ENCODE measurements around the gene ZNF618. TPM values are rescaled to one million over a fixed set of nuclear protein-coding genes. Genes with fewer than 3 reads are reported as not detected.
A peak's percentile ranks its signal among the peaks of the same experiment; 100 is the strongest.

ZNF618 gene
- polyA plus RNA-seq, 1 of the 3 experiments (the other 2 are of a cell fraction), result 6.2 TPM

- peak; percentile 56 for DNase-seq
- peaks cover 6% of the 10 kb centered on the region for H3F3A ChIP-seq (replicated peaks; ENCODE audit: insufficient read depth)
- 0 out of 2 replicates have a peak, but pooled peaks have one; percentile 28 for TF ChIP-seq RCOR1 (IDR thresholded peaks at IDR 0.05; ENCODE audit: low read length)
- no peak for TF ChIP-seq RXRA (IDR thresholded peaks at IDR 0.05; ENCODE audit: borderline replicate concordance, low read depth)
- TF ChIP-seq EP300 (IDR thresholded peaks at IDR 0.05; ENCODE audit: borderline replicate concordance in 1 of 2, low read depth in 1 of 2, low read length in 1 of 2), result no peak
- no peak for TF ChIP-seq MEF2A (IDR thresholded peaks at IDR 0.05; ENCODE audit: borderline replicate concordance, low read depth)
- TF ChIP-seq NFIC (IDR thresholded peaks at IDR 0.05; ENCODE audit: borderline replicate concordance), result peak; percentile 41
- no peak for TF ChIP-seq RAD21 (IDR thresholded peaks at IDR 0.05; ENCODE audit: low read length)
- 0 out of 2 replicates have a peak, but pooled peaks have one; percentile 21 for TF ChIP-seq GATA2 (CRISPR knock-in tag; IDR thresholded peaks at IDR 0.05)
- H3K36me3 ChIP-seq (replicated peaks in 1 of 2; ENCODE audit: control insufficient read depth in 1 of 2, insufficient read depth in 2 of 2, low read length in 1 of 2), result peaks cover 0 to 1% of the 10 kb centered on the region in 2 experiments
- peaks cover 8% of the 10 kb centered on the region; the same call in 1 of the 2 replicates for H3K27me3 ChIP-seq (ENCODE audit: insufficient read depth)
- H3K4me1 ChIP-seq (ENCODE audit: control insufficient read depth in 1 of 2, insufficient read depth in 2 of 2, low read depth in 1 of 2, low read length in 1 of 2), result peaks cover 0 to 9% of the 10 kb centered on the region in 2 experiments; a peak in 1 of 4 replicates
- H3K79me2 ChIP-seq (ENCODE audit: insufficient read depth), result no peaks in the 10 kb centered on the region
- POLR2A ChIA-PET, result interaction anchor here (1.1 kb wide), 1 partner anchor 13 kb away, joined by 3 read pairs; no protein-coding TSS in a partner anchor
- no peak overlapping the region for H3K9ac ChIP-seq
- no peaks in the 10 kb centered on the region for H3K9me2 ChIP-seq
- no peak overlapping the region for H3K27ac ChIP-seq (ENCODE audit: low read depth in 2 of 2, low read length in 1 of 2)
- H3K9me3 ChIP-seq, result peaks cover 3% of the 10 kb centered on the region; the same call in 1 of the 2 replicates
- 27% methylated on average over 17 of the region's 18 CpGs for WGBS (ENCODE audit: low lambda C conversion rate)
- H2AFZ ChIP-seq (ENCODE audit: low read depth), result peak overlapping the region; percentile 79; the same call in 1 of the 2 replicates
- peak overlapping the region; percentile 35 to 46; a peak in 3 of 4 replicates for H3K4me3 ChIP-seq (ENCODE audit: low read depth in 2 of 2, low read length in 1 of 2)
- no peaks in the 10 kb centered on the region for H4K20me1 ChIP-seq (ENCODE audit: insufficient read depth)
- CTCF ChIA-PET, result interaction anchor here (0.7 to 9.1 kb wide), 6 partner anchors 10 to 217 kb away, joined by 3 to 66 read pairs (median 6); partner anchors contain the start of gene COL27A1
- H3K4me2 ChIP-seq, result peak overlapping the region; percentile 89
Observed at GRCh38 chr9:114097613-114098020, 221.5 kb downstream of the ZNF618 start.

- ChIA-PET CTCF (interaction anchor here (0.7 to 9.1 kb wide), 9 partner anchors 9 to 216 kb away, joined by 3 to 66 read pairs (median 7); partner anchors contain the start of gene COL27A1), POLR2A (interaction anchor here (1.1 kb wide), 1 partner anchor 14 kb away, joined by 3 read pairs; no protein-coding TSS in a partner anchor)
- peak overlapping the region; percentile 35 to 46; a peak in 3 of 4 replicates for H3K4me3 ChIP-seq (ENCODE audit: low read depth in 2 of 2, low read length in 1 of 2)
- no peaks in the 10 kb centered on the region for H4K20me1 ChIP-seq (ENCODE audit: insufficient read depth)
- H3K27ac ChIP-seq (ENCODE audit: low read depth in 2 of 2, low read length in 1 of 2), result no peak overlapping the region
- peak overlapping the region; percentile 79; the same call in 1 of the 2 replicates for H2AFZ ChIP-seq (ENCODE audit: low read depth)
- TF ChIP-seq TCF12 (IDR thresholded peaks at IDR 0.05) (no peak), GATA2 (CRISPR knock-in tag; IDR thresholded peaks at IDR 0.05) (no peak), FOXM1 (IDR thresholded peaks at IDR 0.05; ENCODE audit: low read depth) (no peak), CTCF (IDR thresholded peaks at IDR 0.05) (no peak)
- peak overlapping the region; percentile 89 for H3K4me2 ChIP-seq
- H3K9me2 ChIP-seq, result no peaks in the 10 kb centered on the region
- peaks cover 6% of the 10 kb centered on the region for H3F3A ChIP-seq (replicated peaks; ENCODE audit: insufficient read depth)
- peaks cover 8% of the 10 kb centered on the region; the same call in 1 of the 2 replicates for H3K27me3 ChIP-seq (ENCODE audit: insufficient read depth)
- H3K9ac ChIP-seq, result no peak overlapping the region
- peaks cover 0 to 3% of the 10 kb centered on the region in 2 experiments for H3K36me3 ChIP-seq (replicated peaks in 1 of 2; ENCODE audit: control insufficient read depth in 1 of 2, insufficient read depth in 2 of 2, low read length in 1 of 2)
- peaks cover 9% of the 10 kb centered on the region; the same call in 1 of the 2 replicates for H3K9me3 ChIP-seq
- H3K4me1 ChIP-seq (ENCODE audit: control insufficient read depth in 1 of 2, insufficient read depth in 2 of 2, low read depth in 1 of 2, low read length in 1 of 2), result peaks cover 0 to 9% of the 10 kb centered on the region in 2 experiments; a peak in 1 of 4 replicates
- 2% methylated on average over 54 of the region's 77 CpGs for WGBS (ENCODE audit: low lambda C conversion rate)
- no peaks in the 10 kb centered on the region for H3K79me2 ChIP-seq (ENCODE audit: insufficient read depth)
- peak; percentile 93 for DNase-seq
Observed at GRCh38 chr9:114098021-114098935, 222.2 kb downstream of the ZNF618 start.
